Neural crest cell (in vitro differentiated cells): ENCODE measurements around the gene KCNE1. TPM values are rescaled to one million over a fixed set of nuclear protein-coding genes. Genes with fewer than 3 reads are reported as not detected.
A peak's percentile ranks its signal among the peaks of the same experiment; 100 is the strongest.

Experiments used
- DNase-seq: peaks from one replicate; pipeline ENCODE4 v3.0.0; 2021; ENCODE audit warnings: low read depth, mixed read lengths, low spot score
- H3K27ac Mint-ChIP-seq: one replicate; pipeline ENCODE4 v1.8.0; 2021; ENCODE audit warnings: mild to moderate bottlenecking, mixed read lengths; ENCODE audit not compliant: unreplicated experiment
- H3K27me3 Mint-ChIP-seq: 2 replicates; pipeline ENCODE4 v1.8.0; 2021; ENCODE audit warnings: low read depth, mild to moderate bottlenecking, mixed read lengths
- H3K36me3 Mint-ChIP-seq: 2 replicates; pipeline ENCODE4 v1.8.0; 2021; ENCODE audit warnings: low read depth, mild to moderate bottlenecking, mixed read lengths
- H3K4me1 Mint-ChIP-seq: 2 replicates; pipeline ENCODE4 v1.8.0; 2021; ENCODE audit warnings: mixed read lengths
- H3K4me3 Mint-ChIP-seq: one replicate; pipeline ENCODE4 v1.8.0; 2021; ENCODE audit warnings: mild to moderate bottlenecking, mixed read lengths
- H3K9me3 Mint-ChIP-seq: 2 replicates; pipeline ENCODE4 v1.8.0; 2021; ENCODE audit warnings: mixed read lengths
- CTCF ChIP-seq: fragments of 200-600 bp; sonication (generic); conservative IDR thresholded peaks from 2 replicates; pipeline ENCODE4 v1.5.0; 2021; ENCODE audit warnings: antibody characterized with exemption, mild to moderate bottlenecking
- long read RNA-seq: library from polyadenylated mRNA; unstranded; transcript quantifications from one replicate; pipeline ENCODE4 v2.0.0, GENCODE V29; 2020
- total RNA-seq: library from RNA; stranded (reverse); gene quantifications from 2 replicates; pipeline ENCODE4 v1.2.1, GENCODE V29; 2021

The KCNE1 gene
- total RNA-seq: 0.48 and 0.68 TPM in 2 replicates
- long read RNA-seq: 0 reads

- no peak within 1 kb of the TSS for H3K27ac Mint-ChIP-seq
- no peak for DNase-seq
- H3K36me3 Mint-ChIP-seq: no peaks in the 10 kb centered on the region
- no peaks in the 10 kb centered on the region for H3K4me1 Mint-ChIP-seq
- no peak for TF ChIP-seq CTCF
- no peaks in the 10 kb centered on the region for H3K9me3 Mint-ChIP-seq
- H3K4me3 Mint-ChIP-seq: no peak within 1 kb of the TSS
- no peaks in the 10 kb centered on the region for H3K27me3 Mint-ChIP-seq
Measured at GRCh38 chr21:34511787-34512455, at the start of gene KCNE1. Gene KCNE1 (minus strand): TSS chr21:34512210. CDS start chr21:34449634, 62,576 bp downstream.

GRCh38 chr21:34561806-34562205 lies 49.8 kb upstream of the KCNE1 start:
- Mint-ChIP-seq H3K4me1 (peaks cover 40% of the 10 kb centered on the region), H3K9me3 (no peaks in the 10 kb centered on the region), H3K4me3 (no peak overlapping the region), H3K27ac (no peak overlapping the region), H3K27me3 (no peaks in the 10 kb centered on the region), H3K36me3 (peaks cover 3% of the 10 kb centered on the region)
- TF ChIP-seq CTCF: no peak
- DNase-seq: no peak

- no peak for TF ChIP-seq CTCF
- peaks cover 36% of the 10 kb centered on the region for H3K4me1 Mint-ChIP-seq
- H3K4me3 Mint-ChIP-seq: no peak overlapping the region
- H3K27ac Mint-ChIP-seq: no peak overlapping the region
- no peak for DNase-seq
- H3K36me3 Mint-ChIP-seq: no peaks in the 10 kb centered on the region
- H3K27me3 Mint-ChIP-seq: no peaks in the 10 kb centered on the region
- H3K9me3 Mint-ChIP-seq: no peaks in the 10 kb centered on the region
Measured at GRCh38 chr21:34560609-34561008, 48.6 kb upstream of the KCNE1 start.

GRCh38 chr21:34560021-34560420 lies 48.0 kb upstream of the KCNE1 start:
- no peaks in the 10 kb centered on the region for H3K9me3 Mint-ChIP-seq
- H3K27ac Mint-ChIP-seq: no peak overlapping the region
- TF ChIP-seq CTCF: no peak
- peak overlapping the region; percentile 3 for H3K4me3 Mint-ChIP-seq
- H3K36me3 Mint-ChIP-seq: peaks cover 3% of the 10 kb centered on the region
- no peak for DNase-seq
- peaks cover 36% of the 10 kb centered on the region for H3K4me1 Mint-ChIP-seq
- H3K27me3 Mint-ChIP-seq: no peaks in the 10 kb centered on the region

GRCh38 chr21:34559089-34559631 lies 47.1 kb upstream of the KCNE1 start:
- no peak overlapping the region for H3K4me3 Mint-ChIP-seq
- DNase-seq: no peak
- H3K27me3 Mint-ChIP-seq: no peaks in the 10 kb centered on the region
- no peak for TF ChIP-seq CTCF
- H3K36me3 Mint-ChIP-seq: peaks cover 11% of the 10 kb centered on the region
- no peak overlapping the region for H3K27ac Mint-ChIP-seq
- peaks cover 7% of the 10 kb centered on the region for H3K9me3 Mint-ChIP-seq
- H3K4me1 Mint-ChIP-seq: peaks cover 34% of the 10 kb centered on the region
